Kidney capillary endothelial cell (primary cell): ENCODE data around the gene KRTAP9-8.
"Not testable (repeated sequence)": the region's sequence is repeated elsewhere in the genome, so short reads cannot be mapped to it uniquely, and the experiment has no call there.

Source experiments
- DNase-seq: peaks from one replicate; pipeline ENCODE4 v3.0.0-alpha.2; 2018; ENCODE audit warnings: low spot score

The KRTAP9-8 gene, protein sequence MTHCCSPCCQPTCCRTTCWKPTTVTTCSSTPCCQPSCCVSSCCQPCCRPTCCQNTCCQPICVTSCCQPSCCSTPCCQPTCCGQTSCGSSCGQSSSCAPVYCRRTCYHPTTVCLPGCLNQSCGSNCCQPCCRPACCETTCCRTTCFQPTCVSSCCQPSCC

DNA sequence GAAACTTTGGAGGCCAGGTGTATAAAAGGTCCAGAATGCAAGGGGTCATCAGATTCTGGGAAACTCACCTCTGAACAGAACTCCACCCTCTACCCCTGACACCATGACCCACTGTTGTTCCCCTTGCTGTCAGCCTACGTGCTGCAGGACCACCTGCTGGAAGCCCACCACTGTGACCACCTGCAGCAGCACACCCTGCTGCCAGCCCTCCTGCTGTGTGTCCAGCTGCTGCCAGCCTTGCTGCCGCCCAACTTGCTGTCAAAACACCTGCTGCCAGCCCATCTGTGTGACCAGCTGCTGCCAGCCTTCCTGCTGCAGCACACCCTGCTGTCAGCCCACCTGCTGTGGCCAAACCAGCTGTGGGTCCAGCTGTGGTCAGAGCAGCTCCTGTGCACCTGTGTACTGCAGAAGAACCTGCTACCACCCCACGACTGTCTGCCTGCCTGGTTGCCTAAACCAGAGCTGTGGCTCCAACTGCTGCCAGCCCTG is at the start of gene KRTAP9-8:
Gene KRTAP9-8 (plus strand): TSS at position 51 of the 489 bp plus-strand sequence. CDS start 53 bp downstream, at position 104.
- not testable (repeated sequence) for DNase-seq

DNA sequence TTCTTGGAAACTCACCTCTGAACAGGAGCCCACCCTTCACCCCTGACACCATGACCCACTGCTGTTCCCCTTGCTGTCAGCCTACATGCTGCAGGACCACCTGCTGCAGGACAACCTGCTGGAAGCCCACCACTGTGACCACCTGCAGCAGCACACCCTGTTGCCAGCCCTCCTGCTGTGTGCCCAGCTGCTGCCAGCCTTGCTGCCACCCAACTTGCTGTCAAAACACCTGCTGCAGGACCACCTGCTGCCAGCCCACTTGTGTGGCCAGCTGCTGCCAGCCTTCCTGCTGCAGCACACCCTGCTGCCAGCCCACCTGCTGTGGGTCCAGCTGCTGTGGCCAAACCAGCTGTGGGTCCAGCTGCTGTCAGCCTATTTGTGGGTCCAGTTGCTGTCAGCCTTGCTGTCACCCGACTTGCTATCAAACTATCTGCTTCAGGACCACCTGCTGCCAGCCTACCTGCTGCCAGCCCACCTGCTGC is 47.9 kb upstream of the KRTAP9-8 start, which contains the start of gene KRTAP9-1:
Gene KRTAP9-1 (plus strand): TSS at position 51 of the 482 bp plus-strand sequence. CDS start 0 bp downstream, at position 51.
- not testable (repeated sequence) for DNase-seq

DNA sequence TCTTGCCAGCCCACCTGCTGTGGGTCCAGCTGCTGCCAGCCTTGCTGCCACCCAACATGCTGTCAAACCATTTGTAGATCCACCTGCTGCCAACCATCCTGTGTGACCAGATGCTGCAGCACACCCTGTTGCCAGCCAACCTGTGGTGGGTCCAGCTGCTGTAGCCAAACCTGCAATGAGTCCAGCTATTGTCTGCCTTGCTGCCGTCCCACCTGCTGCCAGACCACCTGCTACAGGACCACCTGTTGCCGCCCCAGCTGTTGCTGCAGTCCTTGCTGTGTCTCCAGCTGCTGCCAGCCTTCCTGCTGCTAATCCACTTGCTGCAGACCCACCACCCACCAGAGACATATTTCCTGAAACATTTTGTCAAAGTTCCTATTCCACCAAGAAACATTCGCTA is 47.5 kb upstream of the KRTAP9-8 start:
- DNase-seq: no peak

DNA sequence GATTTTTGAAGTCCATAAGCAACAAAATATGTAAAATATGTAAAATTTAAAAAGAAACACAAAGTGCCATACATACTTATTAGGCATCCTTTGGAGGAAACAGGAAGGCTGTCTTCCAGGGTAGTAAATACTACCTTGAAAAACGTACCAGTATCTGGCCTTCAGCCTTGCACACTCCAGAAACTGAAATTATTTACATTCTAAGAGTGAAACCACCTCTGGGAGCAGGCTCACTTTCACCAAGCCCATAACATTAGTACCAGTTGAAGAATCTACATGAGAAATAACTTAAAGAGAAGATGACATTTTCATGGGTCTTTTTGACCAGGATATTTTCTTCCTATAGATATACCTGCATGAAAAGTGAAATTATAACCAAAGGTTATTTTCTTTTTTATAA is 41.7 kb upstream of the KRTAP9-8 start:
- DNase-seq: no peak

DNA sequence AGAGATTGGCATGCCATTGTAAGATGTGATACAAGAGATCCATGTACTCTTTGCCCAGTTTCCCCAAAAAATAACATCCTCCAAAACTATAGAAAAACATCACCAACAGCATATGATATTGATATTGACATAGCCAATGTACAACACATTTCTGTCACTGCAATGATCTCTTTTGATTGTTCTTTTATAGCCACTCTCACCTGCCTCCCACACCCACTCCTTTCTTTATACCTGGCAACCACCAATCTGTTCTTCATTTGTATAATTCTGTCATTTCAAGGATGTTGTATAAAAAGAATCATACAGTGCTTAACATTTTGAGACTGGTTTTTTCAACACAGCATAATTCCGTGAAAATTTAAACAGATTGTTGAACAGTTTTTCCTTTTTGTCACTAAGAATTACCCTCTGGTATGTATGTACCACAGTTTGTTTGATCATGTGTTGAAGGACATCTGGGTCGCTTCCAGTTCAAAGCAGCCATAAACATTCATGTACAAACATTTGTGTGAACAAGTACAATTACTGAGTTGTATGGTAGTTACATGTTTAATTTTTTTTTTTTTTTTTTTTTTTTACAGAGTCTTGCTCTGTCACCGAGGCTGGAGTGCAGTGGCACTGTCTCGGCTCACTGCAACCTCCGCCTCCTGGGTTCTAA is 38.2 kb upstream of the KRTAP9-8 start:
- DNase-seq: no peak

DNA sequence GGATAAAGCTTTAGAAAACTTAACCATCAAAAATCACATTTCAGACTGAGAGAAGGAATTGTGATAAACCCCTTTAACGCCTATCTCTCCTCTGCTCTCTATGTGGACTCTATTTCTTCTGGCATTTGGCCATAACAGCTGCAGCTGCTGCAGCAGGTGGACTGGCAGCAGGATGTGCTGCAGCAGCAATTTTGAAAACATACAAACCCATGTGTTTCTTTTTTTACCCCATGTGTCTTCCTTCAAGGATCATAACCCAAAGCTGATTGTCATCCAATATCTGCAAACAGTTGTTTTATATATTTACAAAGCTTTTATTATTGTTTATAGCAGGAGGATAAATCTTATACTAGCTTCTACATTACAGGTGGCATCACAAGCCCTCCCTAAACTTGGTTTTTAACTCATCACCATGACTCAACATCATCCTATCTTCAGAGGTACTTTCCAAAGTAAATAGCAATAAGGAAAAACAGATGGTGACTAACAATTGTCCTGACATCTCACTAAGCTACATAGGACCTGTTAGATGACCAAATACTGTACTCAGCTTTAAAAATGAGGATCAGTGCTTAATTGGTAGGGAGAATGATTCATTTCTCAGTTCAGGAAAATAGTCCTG is 25.8 kb upstream of the KRTAP9-8 start:
- no peak for DNase-seq

DNA sequence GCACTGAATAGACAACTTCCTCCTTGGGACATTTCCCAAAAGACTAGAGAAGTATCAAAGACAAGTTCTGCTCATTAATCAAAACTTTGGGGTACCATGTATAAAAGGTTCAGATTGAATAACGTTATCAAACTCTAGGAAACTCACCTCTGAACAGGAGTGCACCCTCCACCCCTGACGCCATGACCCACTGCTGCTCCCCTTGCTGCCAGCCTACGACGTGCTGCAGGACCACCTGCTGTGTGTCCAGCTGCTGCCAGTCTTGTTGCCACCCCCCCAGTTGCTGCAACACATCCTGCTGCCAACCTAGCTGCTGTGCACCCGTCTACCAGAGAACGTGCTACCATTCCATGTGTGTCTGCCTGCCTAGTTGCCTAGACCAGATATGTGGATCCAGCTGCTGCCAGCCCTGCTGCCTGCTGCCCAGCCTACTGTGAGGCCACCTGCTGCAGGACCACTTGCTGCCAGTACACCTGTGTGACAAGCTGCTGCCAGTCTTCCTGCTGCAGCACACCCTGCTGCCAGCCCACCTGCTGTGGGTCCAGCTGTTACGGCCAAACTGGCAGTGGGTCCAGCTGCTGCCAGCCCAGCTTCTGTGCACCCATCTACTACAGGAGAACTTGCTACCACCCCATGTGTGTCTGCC is 25.2 kb upstream of the KRTAP9-8 start:
- no peak for DNase-seq

DNA sequence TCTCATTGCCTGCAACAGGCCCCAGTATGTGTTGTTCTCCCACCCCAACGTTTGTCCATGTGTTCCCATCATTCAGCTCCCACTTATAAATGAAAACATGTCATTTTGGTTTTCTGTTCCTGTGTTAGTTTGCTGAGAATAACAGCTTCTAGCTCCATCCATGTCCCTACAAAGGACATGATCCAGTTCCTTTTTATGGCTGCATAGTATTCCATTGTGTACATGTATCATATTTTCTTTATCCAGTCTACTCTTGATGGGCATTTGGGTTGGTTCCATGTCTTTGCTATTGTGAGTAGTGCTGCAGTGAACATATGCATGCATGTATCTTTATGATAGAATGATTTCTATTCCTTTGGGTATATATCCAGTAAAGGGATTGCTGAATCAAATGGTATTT is 22.1 kb upstream of the KRTAP9-8 start:
- no peak for DNase-seq

DNA sequence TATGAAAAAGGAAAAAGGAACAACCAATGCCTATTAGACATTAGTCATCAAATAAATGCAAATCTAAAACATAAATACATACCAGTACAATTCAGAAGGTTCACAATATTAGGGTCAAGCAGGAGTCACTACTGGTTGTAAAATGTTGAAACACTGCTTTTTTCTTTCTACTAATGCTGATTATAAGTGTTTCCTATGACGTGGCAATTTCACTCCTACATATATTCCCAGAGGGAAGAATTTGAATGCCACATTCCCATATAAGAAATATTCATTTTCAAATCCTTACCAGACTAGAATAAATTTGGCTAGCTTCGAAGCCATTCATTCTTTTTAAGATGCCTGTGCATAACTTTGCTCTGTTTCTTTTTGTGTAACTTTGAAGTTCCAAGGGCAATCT is 14.0 kb upstream of the KRTAP9-8 start:
- no peak for DNase-seq

DNA sequence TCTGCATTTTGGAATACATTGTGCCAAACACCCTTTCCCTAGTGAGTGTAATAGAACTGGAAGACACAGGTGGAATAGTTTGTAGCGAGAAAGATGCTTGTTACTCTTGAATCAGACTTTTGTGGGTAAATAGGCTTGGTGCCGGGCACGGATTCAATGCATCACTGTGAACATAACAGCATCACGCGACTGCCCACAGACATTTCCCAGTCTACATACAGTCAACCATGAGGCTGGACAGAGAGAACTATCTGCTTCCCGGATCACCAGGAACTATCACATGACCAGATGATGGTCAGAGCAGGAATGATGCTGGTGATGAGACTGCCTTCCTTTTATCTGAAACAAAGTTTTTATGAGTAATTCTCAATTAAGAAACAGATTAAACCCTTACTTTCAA is 11.7 kb upstream of the KRTAP9-8 start:
- DNase-seq: no peak

DNA sequence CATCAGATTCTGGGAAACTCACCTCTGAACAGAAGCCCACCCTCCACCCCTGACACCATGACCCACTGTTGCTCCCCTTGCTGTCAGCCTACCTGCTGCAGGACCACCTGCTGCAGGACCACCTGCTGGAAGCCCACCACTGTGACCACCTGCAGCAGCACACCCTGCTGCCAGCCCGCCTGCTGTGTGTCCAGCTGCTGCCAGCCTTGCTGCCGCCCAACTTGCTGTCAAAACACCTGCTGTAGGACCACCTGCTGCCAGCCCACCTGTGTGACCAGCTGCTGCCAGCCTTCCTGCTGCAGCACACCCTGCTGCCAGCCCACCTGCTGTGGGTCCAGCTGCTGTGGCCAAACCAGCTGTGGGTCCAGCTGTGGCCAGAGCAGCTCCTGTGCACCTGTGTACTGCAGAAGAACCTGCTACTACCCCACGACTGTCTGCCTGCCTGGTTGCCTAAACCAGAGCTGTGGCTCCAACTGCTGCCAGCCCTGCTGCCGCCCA is 11.2 kb upstream of the KRTAP9-8 start, which contains the start of gene KRTAP9-2:
Gene KRTAP9-2 (plus strand): TSS at position 51 of the 498 bp plus-strand sequence. CDS start 7 bp downstream, at position 58.
- not testable (repeated sequence) for DNase-seq

DNA sequence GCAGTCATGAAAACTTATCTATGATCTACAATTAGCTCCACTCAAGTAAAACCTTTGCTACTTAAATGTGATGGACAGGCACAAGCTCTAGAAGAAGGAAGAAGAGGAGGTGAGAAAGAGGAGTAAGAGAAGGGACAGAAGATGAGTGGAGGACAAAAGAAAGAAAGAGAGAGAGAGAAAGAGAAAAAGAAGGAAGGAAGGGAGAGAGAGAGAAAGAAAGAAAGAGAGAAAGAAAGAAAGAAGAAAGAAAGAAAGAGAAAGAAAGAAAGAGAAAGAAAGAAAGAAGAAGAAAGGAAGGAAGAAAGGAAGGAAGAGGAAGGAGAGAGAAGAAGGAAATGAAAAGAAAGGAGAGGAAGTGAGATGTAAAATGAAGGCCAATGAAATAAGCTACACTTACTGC is 7.7 kb upstream of the KRTAP9-8 start:
- DNase-seq: no peak

DNA sequence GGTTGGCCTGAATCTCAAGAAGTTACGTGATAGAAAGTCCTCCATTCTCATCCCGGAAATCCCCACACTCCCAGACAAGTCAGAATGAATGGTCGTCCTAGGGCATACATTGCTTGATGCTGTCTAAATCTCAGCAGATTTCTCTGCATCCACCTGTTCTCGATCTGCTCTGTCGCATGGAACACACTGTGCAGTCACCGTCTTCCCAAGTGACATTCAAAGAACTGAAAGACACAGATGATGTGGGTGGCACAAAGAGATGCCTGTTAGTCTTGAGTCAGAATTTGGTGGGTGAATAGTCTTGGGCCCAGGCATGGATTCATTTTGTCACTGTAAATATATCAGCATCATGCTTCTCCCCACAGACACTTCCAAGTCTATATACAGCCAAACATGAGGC is 6.1 kb upstream of the KRTAP9-8 start:
- no peak for DNase-seq

DNA sequence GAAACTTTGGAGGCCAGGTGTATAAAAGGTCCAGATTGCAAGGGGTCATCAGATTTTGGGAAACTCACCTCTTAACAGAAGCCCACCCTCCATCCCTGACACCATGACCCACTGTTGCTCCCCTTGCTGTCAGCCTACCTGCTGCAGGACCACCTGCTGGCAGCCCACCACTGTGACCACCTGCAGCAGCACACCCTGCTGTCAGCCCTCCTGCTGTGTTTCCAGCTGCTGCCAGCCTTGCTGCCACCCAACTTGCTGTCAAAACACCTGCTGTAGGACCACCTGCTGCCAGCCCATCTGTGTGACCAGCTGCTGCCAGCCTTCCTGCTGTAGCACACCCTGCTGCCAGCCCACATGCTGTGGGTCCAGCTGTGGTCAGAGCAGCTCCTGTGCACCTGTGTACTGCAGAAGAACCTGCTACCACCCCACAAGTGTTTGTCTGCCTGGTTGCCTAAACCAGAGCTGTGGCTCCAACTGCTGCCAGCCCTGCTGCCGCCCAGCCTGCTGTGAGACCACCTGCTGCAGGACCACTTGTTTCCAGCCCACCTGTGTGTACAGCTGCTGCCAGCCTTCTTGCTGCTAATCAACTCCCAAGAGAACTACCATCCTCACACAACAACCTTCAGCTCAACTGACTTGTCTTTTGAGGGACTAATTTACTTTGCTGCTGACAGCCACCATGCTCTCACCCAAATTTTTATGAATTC is 5.2 kb upstream of the KRTAP9-8 start, which contains the start of gene KRTAP9-3:
Gene KRTAP9-3 (plus strand): TSS at position 51 of the 707 bp plus-strand sequence. CDS start 53 bp downstream, at position 104.
- not testable (repeated sequence) for DNase-seq

DNA sequence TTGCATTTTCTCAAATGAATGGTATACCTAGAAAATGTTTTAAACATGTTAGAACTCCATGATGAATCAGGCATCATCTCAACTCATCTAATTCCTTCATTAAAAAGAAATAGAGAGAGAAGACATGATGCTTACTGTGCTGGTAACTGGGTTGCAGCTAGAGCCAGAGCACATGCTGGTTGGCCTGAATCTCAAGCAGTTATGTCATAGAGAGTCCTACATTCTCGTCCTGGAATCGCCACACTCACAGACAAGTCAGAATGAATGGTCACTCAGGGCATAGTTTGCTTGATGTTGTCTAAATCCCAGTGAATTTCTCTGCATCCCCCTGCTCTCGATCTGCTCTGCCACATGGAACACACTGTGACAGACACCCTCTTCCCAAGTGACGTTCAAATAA is 683 bp upstream of the KRTAP9-8 start:
- not testable (repeated sequence) for DNase-seq

DNA sequence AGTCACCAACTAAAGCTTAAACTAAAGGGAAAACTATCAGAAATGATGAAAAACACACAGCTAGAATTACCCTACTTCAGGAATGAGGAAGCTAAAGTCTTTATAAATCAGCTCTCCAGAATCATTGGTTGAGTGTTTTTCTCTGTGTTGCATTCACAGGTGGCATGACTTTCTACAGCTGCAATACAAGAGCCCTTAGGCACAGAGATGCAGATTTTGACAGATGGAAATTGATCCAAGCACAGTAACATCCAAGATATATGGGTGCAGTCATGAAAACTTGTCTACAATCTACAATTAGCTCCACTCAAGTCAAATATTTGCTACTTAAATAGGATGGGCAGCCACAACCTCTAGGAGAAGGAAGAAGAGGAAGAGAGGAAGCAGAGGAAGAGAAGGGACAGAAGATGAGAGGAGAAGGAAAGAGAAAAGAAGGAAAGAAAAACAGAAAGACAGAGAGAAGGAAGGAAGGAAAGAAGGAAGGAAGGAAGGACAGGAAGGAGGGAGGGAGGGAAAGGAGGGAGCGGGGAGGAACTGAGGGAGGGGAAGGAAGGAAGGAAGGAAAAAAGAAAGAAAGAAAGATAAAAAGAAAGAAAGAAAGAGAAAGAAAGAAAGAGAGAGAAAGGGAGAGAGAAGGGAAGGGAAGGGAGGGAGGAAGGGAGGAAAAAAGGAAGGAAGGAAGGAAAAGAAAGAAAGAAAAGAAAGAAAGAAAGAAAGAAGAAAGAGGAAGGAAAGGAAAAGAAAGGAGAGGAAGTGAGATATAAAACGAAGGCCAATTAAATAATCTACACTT is 9.4 kb downstream of the KRTAP9-8 start:
- DNase-seq: not testable (repeated sequence)

DNA sequence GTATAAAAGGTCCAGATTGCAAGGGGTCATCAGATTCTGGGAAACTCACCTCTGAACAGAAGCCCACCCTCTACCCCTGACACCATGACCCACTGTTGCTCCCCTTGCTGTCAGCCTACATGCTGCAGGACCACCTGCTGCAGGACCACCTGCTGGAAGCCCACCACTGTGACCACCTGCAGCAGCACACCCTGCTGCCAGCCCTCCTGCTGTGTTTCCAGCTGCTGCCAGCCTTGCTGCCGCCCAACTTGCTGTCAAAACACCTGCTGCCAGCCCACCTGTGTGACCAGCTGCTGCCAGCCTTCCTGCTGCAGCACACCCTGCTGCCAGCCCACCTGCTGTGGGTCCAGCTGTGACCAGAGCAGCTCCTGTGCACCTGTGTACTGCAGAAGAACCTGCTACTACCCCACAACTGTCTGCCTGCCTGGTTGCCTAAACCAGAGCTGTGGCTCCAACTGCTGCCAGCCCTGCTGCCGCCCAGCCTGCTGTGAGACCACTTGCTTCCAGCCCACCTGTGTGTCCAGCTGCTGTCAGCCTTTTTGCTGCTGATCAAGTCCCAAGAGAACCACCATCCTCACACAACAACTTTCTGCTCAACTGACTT is 11.9 kb downstream of the KRTAP9-8 start, which contains the start of gene KRTAP9-4:
Gene KRTAP9-4 (plus strand): TSS at position 51 of the 604 bp plus-strand sequence. CDS start 34 bp downstream, at position 85.
- not testable (repeated sequence) for DNase-seq

DNA sequence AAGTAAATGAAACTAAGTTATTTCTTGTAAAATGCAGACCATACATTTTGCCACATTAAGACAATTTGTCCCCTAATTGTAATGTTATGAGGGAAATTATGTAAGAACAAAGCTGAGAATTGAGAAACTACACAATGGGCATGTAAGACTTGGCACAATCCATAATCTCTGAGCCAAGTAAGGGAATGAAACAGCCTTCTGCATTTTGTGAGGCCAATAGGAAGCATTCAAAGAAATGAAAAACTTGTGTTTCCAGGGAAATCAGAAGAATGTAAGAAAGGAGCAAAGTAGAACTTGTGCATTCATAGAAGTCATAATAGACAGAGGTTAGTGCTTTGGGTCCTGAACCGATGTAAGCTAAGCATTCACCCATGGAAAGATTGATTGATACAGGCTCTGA is 13.5 kb downstream of the KRTAP9-8 start:
- no peak for DNase-seq

DNA sequence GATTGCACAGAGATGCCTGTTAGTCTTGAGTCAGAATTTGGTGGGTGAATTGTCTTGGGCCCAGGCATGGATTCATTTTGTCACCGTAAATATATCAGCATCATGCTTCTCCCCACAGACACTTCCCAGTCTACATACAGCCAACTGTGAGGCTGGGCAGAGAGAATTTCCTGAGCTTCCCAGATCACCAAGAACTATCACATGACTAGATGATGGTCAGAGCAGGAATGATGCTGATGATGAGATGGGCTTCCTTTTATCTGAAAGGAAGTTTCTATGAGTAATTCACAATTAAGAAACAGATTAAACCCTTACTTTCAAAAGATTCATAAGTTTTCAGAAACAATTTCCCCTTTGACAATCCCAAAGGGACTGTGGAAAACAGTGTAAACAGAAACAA is 17.1 kb downstream of the KRTAP9-8 start:
- no peak for DNase-seq
